Islet precursor cell (in vitro differentiated cells): ENCODE measurements around the gene SGMS1.
"Not testable (repeated sequence)": the region's sequence is repeated elsewhere in the genome, so short reads cannot be mapped to it uniquely, and the experiment has no call there.

Experiments used
- DNase-seq: peaks from one replicate; pipeline ENCODE4 v3.0.0-alpha.2; 2018

SGMS1 gene

DNA sequence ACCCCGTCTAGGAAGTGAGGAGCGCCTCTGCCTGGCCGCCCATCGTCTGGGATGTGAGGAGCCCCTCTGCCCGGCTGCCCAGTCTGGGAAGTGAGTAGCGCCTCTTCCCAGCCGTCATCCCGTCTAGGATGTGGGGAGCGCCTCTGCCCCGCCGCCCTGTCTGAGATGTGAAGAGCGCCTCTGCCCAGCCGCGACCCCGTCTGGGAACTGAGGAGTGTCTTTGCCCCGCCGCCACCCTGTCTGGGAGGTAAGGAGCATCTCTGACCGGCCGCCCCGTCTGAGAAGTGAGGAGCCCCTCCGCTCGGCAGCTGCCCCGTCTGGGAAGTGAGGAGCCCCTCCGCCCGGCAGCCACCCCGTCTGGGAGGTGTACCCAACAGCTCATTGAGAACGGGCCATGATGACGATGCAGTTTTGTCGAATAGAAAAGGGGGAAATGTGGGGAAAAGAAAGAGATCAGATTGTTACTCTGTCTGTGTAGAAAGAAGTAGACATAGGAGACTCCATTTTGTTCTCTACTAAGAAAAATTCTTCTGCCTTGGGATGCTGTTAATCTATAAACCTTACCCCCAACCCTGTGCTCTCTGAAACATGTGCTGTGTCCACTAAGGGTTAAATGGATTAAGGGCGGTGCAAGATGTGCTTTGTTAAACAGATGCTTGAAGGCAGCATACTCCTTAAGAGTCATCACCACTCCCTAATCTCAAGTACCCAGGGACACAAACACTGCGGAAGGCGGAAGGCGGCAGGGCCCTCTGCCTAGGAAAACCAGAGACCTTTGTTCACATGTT, 267.9 kb downstream of the SGMS1 start:
- not testable (repeated sequence) for DNase-seq

DNA sequence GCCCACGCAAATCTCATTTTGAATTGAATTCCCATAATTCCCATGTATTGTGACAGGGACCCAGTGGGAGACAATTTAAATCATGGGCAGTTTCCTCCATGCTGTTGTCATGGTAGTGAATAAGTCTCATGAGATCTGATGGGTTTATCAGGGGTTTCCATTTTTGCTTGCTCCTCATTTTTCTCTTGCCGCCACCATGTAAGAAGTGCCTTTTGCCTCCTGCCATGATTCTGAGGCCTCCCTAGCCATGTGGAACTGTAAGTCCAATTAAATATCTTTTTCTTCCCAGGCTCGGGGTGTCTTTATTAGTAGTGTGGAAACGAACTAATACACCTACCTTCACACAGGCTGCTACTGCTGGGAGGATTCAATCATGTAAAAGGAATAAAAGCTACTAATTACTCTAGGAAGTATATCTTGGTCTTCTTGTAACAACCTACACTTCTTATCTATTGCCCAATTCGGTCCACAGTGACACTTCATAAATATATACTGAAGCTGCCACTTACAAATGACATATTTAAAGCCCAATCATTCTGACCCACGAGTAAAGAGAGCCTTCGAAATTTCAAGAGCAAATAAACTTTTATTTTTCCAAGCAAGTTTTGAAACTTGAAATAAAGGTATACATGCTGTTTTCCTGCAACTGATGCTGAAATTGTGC, 272.1 kb downstream of the SGMS1 start:
- DNase-seq: no peak

DNA sequence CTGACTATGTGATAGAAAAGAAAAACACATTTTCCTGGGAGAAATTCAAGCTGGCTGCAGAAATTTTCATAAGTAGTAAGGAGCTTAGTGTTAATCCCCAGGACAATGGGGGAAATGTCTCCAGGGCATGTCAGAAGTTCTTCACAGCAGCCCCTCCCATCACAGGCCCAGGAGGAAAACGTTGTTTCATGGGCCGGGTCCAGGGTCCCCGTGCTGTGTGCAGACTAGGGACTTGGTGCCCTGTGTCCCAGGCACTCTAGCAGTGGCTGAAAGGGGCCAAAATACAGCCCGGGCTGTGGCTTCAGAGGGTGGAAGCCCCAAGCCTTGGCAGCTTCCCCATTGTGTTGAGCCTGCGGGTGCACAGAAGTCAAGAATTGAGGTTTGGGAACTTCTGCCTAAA, 273.4 kb downstream of the SGMS1 start:
- DNase-seq: no peak

DNA sequence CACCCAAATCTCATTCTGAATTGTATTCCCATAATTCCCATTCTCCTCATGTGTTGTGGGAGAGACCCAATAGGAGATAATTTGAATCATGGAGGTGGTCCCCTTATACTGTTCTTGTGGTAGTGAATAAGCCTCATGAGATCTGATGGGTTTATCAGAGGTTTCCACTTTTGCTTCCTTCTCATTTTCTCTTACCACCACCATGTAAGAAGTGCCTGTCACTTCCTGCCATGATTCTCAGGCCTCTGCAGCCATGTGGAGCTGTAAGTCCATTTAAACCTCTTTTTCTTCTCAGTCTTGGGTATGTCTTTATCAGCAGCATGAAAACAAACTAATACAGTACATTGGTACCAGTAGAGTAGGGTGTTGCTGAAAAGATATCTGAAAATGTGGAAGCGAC, 274.2 kb downstream of the SGMS1 start:
- DNase-seq: no peak

DNA sequence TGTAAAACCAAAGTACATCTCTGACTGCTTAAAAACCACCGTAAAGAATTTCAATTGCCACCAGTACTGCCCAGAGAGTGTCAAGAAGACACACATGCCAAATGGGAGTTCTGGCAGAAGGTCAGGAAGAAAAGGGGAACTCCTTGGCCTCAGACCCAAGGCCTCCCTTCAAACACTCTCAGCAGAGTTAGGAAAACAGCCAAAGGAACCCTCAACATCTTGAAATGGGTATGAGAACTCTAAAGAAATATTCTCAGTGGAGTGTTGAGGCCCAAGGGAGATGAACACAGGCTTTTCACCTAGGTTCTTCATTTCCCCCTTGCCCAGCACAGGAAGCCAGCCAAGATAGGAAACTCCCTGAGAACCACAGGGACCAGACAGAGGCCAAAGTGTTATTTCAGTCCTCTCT, 276.4 kb downstream of the SGMS1 start:
- no peak for DNase-seq

DNA sequence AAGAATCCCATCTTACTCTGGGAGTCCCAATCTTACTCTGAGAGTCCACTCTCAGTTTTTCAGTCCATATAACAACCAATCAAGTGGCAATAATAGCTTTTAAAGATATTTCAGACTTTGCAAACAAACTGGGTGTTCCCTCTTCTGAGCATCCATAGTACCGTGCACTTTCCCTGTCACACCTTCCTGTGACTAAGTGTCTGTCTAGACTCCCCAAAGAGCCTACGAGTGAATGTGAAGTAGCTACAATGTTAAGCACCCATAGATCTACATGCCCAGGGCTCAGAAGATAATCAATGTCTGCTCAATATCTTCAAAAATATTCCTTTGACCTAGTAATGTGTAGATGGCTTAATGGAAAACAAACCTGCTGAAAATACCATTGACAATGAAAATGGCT, 276.8 kb downstream of the SGMS1 start:
- no peak for DNase-seq

DNA sequence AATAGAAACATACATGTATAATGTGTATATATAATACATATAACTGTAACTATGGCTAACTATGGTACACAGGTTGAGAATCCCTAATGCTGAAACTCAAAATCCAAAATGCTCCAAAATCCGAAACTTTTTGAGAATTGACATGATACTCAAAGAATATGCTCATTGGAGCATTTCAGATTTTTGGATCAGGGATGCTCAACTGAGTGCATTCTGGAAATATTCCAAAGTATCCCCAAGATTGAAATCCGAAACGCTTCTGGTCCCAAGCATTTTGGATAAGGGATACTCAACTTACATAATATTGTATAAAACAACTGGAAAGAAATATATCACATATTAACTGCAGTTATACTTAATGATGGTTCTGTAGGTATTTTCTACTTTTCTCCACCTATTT, 278.2 kb downstream of the SGMS1 start:
- no peak for DNase-seq

DNA sequence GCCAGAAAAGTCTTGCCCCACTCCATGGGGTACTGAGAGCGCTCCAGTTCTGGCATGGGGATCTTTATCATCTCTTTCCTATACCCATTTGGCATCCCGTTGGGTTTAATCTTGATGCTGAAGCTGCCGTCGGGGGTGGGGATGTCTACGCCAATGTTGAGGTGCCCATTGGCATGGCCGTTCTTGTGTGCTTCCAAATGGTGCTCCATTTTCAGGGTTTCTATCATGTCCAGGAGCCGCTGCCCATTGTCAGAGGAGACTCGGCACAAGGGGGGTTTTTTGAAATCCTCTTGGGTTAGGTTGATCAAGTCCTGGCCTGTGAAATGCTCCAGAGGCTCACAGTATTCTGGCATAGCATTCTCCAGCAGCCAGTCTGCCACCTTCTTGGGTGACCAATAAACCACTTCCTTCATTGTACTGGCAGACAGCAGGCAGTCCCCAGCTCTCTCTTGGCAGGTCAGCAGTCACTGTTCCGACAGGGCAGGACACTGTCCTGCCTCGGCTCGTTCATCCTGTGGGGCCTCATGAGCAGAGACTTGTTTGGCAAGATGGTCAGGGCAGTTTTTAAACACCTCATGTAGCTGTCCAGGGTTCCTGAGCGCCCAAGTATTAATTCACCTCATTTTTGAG, 279.9 kb downstream of the SGMS1 start:
- no peak for DNase-seq

DNA sequence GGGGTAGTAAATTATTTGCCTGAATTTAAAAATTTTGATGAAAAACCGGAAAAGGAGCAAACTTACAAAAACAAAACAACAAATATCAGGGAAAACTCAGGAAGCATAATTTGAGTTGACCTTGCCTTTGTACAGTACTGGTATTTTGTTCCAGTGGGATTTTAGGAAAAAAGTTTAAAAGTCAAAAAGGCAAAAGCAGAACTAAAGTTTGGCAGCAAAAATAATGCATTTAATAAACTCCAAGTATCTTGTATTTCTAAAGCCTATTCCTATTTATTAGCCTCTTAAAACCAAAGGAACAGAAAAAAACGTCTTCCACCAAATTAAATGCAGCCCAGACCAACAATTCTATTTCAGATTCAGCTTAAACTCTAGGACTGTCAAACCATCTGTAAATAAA, 281.8 kb downstream of the SGMS1 start:
- DNase-seq: no peak

DNA sequence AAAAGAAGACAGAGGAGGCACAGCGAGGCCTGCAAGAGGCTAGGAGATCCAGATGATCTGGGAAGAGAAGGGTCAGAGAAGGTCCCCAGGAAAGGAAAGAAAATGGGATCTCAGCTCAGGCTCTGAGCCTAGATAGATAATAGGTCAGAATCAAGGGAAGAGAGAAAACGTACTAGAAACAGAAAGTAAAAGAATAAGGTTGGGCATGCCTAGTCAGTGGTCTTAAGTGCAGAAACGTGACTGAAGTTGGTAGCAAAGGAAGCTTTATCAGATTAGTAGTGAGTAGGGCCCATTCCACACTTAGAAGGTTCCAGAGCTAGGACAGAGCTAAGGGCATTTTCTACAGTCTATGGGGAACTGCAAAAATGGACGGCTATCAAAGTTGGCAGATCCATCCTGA, 287.6 kb downstream of the SGMS1 start:
- DNase-seq: no peak

DNA sequence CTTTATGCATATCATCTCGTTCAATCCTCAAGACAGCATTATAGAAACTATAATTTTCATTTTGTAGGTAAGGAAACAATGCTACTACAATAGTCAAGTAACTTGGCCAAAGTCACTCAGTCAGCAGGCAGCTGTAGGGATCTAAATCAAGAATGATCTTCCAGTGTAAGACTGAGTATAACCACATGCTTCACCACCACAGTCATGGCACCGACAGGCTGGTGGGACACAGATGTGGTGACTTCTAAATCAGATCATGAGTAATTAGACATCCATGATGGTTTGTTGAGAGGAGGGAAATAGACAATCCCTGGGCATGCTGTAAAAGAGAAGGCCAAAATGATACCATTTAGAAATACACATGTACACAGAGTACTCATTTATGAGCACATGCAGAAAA, 288.4 kb downstream of the SGMS1 start:
- DNase-seq: no peak

DNA sequence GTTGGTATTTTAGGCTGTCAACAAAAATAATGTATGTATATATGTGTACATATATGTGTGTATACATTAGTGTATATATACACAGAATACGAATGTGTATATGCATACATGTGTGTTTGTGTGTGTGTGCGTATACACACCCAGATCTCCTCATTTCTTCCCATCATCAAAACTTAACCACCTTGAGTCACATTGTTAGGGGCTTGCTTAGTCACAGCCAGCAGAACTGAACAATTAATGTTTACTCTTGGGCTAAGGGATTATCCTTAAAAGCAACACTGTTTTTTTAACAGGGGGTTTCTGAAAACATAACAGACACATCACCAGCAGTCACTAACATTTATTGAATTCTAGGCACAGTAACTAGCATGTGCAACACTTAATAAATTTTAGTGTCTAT, 289.5 kb downstream of the SGMS1 start:
- no peak for DNase-seq

DNA sequence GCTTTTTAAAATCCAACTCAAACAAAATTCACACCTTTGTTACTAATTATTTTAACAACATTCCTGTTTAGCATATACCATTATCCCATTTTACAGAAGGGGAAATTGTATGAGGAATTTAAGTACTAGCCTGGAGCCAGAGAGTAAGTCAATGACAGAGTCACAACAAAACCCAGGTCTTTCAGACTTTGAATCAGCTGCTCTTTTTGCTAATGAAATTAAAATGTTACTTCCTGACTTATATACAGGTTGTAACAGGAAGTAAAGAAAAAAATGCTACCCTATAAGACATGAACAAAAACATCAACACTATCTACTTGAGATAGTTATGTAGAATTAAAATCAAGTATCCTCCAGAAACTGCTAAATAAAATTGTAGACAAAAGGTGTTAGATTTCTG, 289.9 kb downstream of the SGMS1 start:
- no peak for DNase-seq

DNA sequence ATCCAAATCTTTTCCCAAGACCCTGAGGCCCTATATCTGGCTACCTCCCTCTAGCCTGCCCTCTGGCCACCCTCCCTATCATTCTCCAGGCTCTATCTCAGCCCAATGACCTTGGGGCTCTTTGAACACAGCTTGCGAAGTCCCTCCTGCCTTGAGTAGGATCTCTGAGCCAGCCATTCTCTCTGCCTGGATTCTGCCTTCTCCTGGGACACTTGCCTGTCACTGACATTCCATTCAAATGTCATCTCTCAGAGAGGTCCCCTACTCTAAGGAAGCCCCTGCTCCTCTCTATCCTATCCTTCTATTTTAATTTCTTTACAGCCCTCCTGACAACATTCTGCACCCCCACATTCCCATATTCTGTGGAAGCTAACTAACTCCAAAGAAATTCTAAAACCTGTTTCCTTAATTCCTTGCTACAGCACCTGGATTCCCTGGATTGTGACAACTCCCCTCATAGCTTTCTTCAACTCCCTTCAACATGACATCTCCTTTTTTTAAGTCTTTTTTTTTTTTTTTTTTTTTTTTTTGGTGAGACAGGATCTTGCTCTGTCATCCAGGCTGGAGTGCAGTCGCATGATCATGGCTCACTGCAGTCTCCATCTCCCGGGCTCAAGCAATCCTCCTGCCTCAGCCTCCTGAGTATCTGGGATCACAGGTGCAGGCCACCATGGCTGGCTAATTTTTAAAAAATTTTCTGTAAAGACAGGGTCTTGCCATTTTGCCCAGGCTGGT, 291.5 kb downstream of the SGMS1 start:
- no peak for DNase-seq

DNA sequence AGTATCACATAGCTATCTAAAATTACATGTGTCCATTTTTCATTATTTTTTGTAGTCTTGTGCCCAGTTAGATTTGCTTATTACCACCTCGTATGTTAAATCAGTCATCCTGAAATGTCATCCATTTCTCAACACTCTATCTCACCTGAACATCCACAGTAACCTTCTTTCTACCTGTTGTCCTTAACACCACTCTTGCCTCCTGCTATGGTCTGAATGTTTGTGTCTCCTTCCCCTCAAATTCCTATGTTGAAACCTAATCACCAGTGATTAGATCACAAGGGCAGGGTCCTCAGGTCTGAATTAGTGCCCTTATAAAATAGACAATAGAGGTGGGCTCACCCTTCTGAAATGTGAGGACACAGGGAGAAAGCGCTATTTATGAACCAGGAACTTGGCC, 292.3 kb downstream of the SGMS1 start:
- no peak for DNase-seq

DNA sequence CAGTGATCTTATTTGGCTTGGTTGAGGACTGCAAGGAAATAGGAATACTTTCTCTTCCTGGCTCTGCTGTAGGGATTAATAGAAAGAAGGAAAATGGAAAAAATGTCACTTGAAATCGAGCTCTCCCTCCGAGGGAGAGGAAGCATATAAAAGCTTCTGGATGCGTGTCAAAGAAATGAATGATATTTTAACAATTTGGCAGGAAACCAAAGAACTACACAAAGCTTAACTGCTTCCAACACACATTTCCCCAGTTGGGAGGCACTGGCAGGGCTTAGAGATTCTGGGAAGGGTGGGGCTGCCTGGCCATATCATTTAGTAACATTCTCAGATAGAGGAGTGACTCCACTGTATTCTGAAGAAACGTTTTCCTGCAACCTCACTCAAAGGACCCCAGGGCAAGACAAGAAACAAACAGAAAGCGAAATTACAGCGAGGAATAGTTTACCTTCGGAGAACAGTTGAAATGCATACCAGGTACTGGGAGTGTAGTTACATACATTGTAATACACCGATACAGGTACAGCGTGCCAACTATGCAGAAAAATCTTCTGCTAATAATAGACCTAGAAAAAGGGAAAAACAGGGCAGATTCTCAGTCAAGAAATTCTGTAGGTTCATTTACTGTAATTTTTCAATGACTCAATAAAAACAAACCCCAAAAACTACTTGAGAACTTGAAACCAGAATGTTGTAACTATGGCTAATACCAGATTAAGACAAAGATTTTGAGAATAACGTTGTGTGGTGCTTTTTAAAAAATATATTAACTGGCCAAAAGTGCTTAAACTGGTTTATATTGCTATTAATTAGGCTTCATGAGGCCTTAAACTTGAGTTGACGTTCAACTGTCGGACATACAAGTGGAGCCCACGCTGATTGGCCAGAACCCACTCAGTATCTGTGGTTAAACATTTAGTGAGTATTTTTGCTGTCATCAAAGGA, 296.7 kb downstream of the SGMS1 start:
- no peak for DNase-seq

DNA sequence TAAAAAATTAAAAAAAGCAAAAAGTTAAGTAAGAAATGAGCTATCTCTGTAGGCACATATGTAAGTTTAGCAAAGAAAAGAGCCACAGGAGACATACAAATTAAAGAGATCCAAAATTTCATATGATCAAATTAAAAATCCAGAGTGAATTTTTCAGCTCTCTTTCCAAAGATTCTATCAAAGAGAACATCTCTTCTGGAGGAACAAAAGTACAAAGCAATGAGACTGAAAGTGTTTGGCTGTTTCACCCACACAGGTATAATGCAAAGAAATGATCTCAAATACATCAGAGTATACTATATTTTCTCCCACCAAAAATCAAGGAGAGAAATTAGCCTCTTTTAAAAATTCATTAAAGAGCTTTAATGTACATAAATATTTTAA, 297.6 kb downstream of the SGMS1 start:
- DNase-seq: no peak

DNA sequence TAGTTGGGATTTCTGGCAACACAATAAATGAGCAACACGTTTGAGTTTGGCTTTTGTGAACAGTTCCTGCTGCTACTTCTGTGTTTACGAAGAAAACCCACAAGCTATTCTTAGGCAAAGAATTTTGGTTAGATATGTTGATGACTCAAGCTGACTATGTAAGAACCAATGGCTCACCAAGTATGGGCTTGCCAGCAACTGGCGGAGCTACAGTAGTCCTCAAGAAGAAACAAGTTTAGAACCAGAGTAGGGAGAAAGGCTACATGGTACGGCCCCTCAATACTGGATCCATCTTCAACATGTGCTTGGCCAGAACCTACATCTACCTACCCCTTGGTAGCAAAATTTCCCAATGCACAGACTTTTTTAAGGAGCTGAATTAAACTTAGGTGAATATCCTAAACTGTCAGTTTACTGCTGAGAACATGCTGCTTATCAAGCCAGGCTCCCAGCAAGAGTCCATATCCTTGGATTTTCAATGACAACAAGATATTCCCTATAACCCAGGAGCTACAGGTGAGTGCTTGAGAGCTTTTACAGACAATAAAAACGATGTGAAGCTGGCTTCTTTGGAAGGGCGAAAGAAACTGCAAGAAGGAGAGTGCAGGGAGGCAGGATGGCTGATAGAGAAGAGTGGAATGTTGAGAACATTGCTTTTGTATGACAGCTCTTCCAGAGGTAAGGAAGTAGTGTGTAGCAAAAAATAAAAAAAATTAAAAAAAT, 298.1 kb downstream of the SGMS1 start:
- DNase-seq: no peak

DNA sequence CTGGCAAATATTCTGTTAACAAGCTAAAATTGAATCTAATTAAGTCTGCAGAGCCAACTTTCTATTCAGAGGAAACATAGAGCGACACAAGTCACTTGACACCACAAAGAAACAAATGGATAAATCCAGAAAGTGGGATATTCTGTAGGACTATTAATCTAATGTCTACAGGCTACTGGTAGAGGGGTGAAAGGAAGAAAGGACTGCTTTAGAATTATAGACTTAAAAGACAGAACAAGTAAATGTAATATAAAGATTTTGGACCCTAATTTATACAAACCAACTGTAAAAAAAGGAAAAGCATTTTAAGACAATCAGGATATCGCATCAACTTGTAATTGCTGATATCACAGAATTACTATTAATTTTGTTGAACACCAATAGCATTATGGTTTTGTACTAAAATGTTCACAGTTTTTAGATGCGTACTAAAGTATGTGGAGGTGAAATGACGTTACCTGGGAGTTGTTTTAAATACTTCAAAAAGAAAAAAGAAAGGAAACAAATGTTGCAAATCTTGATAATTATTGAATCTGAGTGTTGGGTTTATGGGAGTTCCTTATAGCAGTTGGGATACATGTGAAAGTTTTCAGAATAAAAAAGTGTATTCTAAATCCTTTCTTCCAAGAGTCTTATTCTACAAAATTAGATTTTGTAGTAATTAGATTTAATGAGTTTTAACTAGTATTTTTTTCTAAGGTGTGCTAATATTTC, 298.9 kb downstream of the SGMS1 start:
- DNase-seq: no peak

DNA sequence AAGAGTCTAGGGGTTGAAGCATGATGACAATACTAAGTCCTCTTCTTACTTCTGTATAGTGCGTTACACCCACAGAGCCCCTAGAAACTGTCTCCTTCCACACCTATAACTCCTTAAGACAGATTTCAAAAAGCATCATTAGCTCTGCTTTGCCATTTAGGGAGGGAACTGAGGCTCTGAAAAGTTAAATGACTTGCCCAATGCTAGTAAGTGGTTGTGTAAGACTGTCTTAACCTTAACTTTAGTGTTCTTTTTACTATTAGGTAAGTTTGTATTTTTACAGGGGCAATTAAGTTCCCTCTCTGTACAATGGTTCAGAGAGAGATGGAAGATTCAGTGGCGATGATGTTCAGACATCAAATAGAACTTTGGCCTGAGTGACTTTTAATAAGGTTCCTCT, 299.7 kb downstream of the SGMS1 start:
- no peak for DNase-seq

DNA sequence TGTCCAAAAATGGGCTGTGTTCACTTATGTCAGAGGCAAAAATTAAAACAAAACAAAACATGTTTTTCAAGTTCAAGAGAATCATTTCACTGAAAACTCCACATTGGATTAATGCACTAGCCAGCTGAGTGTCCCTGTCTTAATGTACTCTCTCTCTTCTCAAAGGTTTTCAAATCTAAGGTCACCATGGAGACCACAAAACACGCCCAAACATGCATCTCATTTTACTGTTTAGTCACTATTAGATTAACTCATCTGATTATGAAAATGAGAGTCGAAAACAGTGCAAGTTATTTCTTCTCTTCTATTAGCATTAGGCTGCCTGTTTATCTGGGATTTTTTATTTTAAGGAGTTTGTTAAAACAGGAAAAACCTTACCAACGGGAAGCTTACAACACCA, 301.7 kb downstream of the SGMS1 start:
- no peak for DNase-seq
